NCI-H1930 (cell line): Measurements from ENCODE around the gene ZNF20.
A peak's percentile ranks its signal among the peaks of the same experiment; 100 is the strongest.
"Not testable (repeated sequence)": the region's sequence is repeated elsewhere in the genome, so short reads cannot be mapped to it uniquely, and the experiment has no call there.

Experiments
- DNase-seq, 2 experiments: peaks; one replicate each; lab custom pipeline; 2025; lab: John Stamatoyannopoulos, UW

Gene ZNF20

GRCh38 chr19:12112701-12113100 is 27.4 kb downstream of the ZNF20 start:
- no peak for DNase-seq

DNA sequence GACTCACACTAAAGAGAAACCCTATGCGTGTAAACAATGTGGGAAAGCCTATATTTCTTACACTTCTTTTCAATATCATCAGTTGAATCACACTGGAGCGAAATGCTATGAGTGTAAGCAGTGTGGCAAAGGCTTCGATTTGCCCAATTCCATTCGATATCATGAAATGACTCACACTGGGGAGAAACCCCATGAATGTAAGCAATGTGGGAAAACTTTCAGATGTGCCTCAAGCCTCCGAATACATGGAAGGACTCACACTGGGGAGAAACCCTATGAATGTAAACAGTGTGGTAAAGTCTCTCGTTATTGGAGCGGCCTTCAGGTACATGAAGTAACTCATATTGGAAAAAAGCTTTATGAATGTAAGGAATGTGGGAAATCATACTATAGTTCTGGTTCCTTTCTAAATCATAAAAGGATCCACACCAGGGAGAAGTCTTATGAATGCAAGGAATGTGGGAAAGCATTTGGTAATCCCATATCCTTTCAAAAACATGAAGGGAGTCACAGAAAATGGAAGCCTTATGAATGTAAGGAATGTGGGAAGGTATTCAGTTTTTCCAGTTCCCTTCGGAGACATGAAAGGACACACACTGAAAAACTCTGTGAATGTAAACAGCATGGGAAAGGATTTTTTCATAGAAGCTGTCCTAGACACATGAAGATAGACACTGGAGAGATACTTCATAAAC is 28.1 kb downstream of the ZNF20 start:
- no peak for DNase-seq

DNA sequence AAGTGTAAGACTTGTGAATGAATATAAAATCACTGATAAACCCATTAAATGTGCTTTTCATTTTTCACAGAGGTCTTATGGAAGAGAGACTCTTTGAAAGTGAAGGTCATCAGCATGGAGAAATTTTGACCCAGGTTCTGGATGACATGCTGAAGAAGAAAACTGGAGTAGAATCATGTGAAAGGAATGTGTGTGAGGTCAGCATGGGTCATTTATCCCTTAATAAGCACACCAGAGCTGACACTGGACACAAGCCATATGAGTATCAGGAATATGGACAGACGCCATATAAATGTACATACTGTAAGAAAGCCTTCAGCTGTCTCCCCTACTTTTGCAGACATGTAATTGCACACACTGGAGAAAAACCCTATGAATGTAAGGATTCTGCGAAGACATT is 29.0 kb downstream of the ZNF20 start:
- no peak for DNase-seq

GRCh38 chr19:12103909-12104308 is 36.2 kb downstream of the ZNF20 start:
- DNase-seq: not testable (repeated sequence)

DNA sequence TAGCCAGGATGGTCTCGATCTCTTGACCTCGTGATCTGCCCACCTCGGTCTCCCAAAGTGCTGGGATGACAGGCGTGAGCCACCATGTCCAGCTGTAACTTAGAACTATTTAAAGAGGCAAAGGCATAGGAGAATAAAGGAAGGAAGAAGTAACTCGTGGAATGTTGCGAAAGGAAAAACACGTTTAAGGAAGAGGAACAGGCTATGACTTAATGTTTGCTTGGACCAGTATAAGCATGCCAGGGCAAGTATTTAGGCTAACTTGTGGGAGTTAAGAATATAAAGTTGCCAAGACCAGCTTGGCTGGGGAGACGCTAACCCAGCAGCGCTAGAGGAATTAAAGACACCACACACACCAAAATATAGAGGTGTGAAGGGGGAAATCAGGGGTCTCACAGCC is 42.1 kb downstream of the ZNF20 start:
- no peak for DNase-seq

DNA sequence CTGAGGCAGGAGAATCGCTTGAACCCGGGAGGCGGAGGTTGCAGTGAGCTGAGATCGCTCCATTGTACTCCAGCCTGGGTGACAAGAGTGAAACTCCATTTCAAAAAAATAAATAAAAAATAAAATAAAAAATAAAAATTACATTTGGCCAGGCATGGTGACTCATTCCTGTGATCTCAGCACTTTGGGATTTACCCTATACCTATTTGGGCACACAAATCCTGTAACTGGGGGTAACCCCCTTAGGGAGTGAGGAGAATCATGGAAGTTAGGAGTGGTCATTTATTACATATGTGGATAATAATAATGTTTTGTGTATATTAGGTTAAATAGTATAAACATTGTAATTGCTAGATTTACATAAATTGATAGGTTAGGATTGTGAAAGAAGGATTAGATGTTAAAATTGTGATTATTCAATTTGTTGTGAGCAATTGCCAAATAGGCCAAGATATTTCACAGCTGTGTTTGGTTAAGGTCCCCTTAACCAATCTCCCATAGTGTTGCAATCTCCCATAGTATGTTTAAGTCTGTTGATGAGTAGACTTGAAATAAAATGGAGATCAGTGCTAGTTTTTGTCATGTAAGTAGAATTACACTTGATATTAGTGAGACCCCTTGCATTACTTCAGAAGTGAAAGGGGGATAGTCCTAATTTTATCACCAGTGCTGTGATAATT is 44.9 kb downstream of the ZNF20 start:
- no peak for DNase-seq

- no peak for DNase-seq
Observed at GRCh38 chr19:12093777-12094176, 46.4 kb downstream of the ZNF20 start.

- no peak for DNase-seq
Observed at GRCh38 chr19:12092956-12093355, 47.2 kb downstream of the ZNF20 start.

GRCh38 chr19:12092065-12092867 is 47.9 kb downstream of the ZNF20 start:
- DNase-seq: no peak

DNA sequence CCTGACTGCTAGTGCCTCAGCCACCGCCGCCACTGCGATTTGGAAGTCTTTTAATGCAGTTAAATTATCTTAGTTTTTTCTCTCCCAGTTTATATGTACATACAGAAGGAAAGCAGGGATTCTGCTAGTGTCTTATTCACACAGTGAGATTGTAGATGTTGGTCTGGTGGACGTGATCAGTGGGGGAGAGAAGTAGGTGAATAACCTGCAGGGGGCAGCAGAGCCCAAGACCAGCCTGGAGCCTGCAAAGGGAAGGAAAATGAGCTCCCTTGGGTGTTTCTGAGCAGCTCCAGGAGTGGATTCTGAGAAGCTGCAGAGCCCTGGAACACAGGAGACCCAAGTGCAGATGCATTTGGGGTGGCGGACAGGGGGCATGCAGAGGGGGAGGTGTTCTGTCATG is 49.3 kb downstream of the ZNF20 start:
- peak in 1 of 2 experiments; percentile 31 for DNase-seq

- no peak for DNase-seq
Observed at GRCh38 chr19:12085074-12085818, 54.9 kb downstream of the ZNF20 start.

GRCh38 chr19:12083336-12083735 is 56.8 kb downstream of the ZNF20 start:
- DNase-seq: not testable (repeated sequence)
